ENCODE data around the gene ACOT13.
A peak's percentile ranks its signal among the peaks of the same experiment; 100 is the strongest.
"Not testable (repeated sequence)": the region's sequence is repeated elsewhere in the genome, so short reads cannot be mapped to it uniquely, and the experiment has no call there.

The ACOT13 gene

DNA sequence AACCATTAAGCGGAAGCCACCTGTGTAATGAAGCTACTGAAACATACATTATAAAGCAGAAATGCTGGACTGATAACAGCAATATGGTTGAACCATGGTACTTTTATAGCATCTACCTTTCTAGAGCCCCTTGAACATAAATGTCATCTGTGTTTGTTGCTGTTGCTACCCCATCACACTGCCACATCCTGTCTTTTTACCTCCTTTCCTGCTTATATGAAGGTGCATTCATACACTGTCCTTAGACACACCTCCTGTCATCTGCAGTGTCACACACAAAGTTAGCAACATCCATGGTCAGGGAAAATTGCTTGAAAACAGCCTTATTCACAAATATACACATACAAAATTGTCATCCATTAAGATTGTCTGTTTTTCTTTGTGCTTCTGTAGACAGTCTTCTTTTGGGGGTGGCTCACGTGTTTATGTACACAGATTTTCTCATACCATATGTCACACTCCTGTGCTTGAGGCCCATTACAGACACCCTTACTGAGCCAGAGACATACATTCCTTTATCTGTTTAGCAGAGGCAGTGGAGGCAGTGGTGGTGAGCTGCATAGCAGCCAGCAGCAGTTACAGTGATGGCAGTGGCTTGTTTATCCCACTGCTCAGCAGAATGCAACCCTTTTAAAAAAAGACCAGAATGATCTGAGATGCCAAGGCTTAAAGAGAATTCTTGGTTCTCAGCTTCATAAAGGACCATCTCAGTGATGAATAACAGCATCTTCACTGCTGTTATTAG, 26.1 kb downstream of the ACOT13 start:
- DNase-seq: no peak

DNA sequence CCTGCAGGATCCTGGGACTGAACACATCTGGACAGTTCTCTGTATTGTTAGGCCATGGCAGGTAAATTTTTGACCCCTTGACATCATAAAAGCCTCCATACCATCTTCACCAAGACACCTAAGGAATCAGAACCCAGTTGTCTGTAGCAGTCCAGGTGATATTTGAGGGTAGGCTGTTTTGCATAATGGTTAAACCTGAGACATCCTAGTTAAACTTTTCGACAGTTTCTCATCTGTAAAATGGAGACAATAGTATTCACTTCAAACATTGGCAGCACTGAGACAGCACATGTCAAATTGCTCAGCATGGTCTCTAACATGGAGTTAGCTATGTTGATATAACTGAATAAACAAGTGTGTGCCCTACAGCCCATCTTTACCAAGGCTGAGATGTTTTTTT, 27.3 kb downstream of the ACOT13 start:
- no peak for DNase-seq

DNA sequence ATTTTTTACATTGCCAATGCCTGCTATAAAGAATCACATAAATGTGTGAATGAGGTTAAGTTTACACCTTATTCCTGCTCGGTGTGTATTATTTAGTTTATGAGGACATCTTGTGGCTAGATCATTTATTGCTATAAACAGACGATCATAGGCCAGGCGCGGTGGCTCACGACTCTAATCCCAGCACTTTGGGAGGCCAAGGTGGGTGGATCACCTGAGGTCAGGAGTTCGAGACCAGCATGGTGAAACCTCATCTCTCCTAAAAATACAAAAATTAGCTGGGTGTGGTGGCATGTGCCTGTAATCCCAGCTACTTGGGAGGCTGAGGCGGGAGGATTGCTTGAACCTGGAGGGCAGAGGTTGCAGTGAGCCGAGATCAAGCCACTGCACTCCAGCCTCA, 28.8 kb downstream of the ACOT13 start:
- peak; percentile 3 for DNase-seq

DNA sequence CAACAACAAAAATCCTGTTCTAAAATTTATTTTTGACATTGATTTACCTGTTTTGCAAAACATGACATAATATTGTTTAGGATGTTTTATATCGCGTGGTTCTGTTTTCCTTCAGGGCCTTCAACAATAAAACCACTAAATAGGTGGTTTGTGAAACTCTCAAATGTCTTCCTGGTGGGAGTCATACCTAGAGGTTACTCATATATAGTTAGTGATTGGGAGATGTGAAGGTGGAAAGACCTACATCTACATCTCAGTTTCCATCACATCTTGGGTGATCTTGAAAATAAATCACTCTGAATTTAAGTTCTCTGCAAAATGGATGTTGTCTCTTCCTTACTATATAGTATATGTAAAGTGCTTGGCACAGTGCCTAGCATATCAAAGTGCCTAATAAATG, 29.2 kb downstream of the ACOT13 start:
- no peak for DNase-seq

DNA sequence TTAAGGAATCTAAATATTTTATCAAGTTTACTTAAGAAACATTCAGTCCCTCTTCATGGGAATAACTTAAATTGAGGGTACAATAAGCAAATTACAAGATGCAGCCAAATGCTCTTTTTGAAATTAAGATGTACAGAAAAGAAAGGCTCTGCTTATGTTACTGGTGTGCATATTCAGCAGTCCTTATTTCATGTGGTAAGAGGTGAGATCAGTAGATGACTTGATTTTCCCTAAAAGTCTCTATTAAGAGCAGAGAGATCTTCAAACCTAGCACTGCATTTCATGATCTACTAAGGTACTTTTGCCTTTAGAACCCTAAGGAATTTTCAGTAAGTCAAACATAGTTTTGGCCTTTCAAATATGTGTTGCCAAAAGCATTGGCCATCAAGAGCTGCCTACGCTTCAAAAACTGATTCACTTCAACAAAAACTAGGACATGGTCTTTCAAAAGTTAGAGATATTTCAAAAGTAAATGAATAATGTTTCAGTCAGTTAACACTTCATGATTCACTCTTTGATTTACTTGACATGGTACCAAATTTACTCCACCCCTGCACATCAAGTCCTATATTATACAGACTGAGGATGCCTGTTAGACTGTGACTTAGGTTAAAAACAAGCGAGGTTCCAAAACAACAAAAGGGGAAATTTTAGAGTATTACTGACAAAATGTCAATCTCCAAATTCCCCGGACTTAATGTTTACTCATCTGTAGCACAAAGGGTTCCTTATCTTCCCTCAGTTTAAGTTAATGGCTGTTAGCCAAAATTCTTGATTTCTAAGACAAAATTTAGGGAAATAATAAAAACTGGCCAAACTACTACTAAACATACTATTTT, 32.9 kb downstream of the ACOT13 start:
- DNase-seq: no peak

DNA sequence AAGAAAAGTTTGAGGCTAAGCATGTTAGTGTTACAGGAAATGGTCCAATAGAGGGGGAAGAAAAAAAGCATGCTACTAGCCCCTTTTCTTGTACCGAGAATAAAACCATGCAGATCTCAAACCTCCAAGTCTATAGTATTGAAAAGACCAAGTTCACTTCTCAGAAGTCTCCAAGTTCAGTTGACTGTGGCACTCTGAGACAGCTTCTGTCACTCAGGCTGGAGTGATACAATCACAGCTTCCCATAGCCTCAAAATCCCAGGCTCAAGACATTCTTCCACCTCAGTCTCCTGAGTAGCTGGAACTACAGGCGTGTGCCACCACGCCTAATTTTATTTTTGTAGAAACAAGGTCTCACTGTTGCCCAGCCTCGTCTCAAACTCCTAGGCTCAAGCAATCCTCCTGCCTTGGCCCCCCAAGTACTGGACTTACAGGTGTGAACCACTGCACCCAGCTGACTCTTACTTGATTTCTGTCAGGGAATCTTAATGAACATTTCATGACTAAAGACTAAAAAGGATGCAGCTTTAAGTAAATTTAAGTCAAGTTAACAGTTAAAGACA, 35.9 kb downstream of the ACOT13 start:
- no peak for DNase-seq

DNA sequence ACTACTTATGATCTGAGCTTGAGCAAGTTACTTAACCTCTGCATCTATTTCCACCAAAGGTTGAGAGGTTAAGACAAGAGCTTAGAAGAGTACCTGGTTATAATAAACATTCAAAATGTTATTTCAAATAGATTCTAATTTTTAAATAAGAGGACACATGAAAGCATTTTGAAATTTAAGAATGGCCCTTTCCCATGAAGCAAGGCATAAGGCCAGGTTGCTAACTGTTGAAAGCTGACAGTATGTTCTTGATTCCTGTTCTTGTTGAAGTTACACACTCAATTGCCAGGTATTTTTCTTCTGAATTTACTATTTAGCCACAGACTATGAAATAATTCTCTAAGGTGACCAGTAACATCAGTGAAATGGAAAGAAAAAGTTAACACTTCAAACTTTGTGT, 37.6 kb downstream of the ACOT13 start:
- no peak for DNase-seq

DNA sequence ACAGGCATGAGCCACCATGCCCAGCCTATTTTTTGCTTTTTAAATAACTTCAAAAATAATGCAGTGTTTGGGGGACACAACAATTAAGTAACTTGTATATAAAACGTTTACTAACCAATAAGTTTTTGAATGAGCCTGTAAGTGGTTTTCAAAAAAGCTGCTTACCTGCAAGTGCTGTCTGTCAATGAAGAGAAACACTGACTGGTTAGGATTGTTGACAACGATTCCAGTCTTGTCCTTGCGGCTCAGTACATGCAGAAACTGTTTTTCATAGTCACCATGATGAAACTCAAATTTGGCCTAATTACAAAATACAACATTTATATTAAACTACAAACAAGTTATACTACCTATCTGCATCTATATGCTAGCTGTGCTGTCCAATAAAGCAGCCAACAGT, 41.7 kb downstream of the ACOT13 start:
- DNase-seq: no peak

DNA sequence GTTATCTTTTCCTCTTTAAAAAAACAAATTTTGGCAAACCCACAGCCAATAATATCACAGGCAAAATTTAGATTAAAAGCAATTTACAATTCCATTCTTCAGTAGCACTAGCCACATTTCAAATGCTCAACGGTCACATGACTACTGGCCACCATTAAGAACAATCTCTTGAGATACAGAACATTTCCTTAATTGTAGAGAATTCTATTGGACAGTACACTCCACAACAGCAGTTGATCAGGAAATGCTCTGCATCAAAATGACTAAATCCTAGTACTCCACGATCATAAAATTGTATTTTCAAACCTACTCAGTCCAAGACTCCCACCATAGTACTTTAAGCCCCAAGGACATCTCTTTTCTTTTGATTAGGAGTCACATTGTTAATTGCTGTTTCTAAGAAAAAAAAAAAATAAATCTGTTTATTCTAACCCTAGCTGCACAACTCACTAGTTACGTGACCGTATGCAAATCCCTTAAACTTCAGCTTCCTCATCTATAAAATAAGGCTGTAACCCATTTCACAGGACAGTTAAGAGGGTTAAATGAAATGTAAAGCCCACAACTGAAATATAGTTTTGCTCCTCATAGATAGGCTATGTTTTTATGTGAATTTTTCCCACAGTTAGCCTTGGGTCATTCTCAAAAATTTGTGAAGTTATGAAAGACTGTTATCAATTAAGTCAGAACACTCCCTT, 42.3 kb downstream of the ACOT13 start:
- no peak for DNase-seq

DNA sequence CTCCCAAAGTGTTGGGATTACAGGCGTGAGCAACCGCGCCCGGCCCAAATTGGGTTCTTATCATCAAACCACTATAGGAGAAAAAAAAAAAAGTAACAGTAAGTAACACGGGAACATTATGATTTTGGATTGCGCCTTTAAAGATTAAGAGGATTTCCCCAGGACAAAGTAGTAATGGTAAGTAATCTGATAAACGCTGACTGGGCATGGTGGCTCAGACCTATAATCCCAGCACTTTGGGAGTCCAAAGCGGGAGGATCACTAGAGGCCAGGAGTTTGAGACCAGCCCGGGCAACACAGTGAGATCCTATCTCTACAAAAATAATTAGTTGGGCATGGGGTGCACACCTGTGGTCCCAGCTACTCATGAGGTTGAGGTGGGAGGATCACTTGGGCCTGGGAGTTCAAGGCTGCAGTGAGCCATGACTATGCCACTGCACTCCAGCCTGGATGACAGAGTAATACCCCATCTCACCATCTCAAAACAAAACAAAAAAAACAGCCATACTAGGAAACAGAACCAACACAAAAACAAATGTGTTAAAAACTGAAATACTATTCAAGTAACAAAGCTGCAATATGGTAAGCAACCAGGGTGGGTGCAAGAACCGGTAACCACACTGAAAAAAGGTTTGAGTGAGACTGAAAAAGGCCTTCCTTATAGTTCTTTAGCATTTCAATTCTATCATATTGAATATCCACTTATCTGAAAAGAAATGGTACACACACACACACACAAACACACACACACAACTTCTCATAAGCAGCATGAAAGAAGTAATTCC, 43.8 kb downstream of the ACOT13 start:
- no peak for DNase-seq

DNA sequence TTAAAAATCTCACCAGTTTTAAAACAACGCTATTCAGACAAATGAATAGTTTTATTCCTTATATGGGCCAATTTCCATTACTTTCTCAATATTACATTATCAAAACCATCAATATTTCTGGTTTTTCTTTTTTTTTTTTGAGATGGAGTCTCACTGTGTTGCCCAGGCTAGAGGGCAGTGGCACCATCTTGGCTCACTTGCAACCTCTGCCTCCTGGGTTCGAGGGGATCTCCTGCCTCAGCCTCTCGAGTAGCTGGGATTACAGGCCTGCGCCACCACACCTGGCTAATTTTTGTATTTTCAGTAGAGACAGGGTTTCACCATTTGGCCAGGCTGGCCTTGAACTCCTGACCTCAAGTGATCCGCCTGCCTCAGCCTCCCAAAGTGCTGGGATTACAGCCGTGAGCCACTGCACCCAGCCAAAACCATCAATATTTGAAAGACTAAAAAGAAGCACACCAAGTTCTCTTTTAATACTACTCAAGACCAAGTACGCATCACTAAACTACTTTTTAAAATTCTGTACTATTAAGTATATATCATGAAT, 49.8 kb downstream of the ACOT13 start:
- not testable (repeated sequence) for DNase-seq

DNA sequence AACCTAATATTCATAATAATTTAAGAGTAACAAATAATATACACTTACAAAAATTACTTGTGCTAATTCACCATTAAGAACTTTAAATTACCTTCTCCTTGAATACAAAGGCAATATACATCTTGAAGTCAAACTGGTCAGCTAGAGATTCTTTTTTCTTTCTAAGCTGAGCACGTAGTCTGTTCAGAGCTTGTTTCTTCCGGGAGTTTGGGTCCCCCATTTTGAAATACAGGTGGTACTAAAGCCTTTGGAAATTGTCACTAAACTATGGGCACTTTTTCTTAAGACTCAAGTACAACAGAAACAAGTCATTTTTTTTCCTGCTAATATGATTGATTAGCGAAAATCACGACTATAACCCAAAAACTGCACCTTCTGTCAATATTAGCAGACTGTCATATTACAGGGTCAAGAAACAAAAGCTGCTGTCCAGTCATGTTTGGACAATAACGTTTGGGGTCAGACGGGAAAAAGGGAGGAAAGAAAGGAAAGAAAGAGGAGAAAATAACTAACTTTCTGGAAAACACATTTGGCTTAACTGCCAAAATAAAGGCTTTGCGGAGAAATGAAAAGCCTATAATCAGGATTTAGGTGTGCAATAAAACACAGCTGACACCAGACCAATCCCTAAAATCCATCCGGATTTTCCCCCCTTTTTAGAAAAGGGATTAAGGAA, 51.7 kb downstream of the ACOT13 start:
- no peak for DNase-seq

DNA sequence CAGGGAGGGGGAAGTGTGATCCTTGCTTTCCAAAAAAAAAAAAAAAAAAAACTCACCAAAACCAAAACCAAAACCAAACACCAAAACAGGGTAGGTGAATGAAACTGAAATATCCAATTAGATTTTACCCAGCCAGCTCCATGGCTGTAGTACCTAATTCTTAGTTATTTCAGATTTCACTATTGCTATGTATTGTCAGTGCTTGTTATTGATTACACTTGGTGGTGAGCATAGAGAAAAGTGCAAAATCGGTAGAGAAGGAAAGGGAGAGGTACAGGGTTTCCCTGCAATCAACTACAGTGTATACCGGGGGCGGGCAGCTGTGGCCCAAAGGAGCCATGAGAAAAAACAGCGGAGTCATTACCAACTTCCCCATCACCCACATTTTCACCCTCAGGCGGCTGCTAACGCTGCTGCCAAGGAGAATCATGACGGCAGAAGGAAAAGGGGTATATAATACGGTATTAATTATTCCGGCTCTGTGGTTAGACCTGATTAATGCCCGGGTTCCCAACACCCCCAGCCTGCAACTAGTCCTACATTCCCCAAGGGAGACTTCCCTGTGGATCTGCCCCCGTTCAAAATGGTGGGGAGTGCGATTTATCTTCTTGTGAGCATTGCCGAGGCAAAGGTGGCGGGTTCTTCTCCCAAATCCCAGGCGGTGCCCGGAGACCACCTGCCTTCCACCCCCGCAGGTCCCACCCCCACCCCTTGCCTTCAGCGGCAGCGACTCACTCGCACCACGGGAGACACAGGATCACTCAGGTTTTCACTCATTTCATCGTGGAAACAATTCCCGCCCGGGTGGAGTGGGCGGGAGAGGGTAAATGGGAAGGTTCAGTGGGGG, 52.5 kb downstream of the ACOT13 start, which contains the start of gene C6orf62:
Gene C6orf62 (minus strand): TSS at position 30 of the 847 bp plus-strand sequence. CDS start 486 bp downstream, outside the sequence.
- DNase-seq: peak; percentile 39

DNA sequence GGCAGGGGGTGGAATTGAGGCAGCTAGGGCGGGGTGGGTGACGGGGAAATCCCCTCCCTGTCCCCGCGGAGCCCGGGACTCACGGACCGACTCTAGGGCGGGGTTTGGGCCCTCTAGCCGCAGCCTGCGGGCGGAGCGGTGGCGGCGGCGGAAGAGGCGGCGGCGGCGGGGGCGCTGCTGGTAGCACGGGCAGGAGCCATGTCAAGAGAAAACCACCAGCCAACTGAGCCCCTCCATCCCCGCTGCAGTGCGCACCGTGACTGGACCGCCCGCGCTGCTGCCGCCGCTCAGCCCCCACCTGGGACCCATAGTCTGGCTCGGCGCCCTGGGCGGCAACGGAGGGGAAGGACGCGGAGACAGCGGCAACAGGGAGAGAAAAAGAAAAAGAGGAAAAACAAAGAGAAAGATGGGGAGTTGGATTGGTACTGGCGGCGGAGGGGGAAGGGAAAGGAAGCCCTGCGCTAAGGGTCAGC, 53.3 kb downstream of the ACOT13 start:
- DNase-seq: no peak

DNA sequence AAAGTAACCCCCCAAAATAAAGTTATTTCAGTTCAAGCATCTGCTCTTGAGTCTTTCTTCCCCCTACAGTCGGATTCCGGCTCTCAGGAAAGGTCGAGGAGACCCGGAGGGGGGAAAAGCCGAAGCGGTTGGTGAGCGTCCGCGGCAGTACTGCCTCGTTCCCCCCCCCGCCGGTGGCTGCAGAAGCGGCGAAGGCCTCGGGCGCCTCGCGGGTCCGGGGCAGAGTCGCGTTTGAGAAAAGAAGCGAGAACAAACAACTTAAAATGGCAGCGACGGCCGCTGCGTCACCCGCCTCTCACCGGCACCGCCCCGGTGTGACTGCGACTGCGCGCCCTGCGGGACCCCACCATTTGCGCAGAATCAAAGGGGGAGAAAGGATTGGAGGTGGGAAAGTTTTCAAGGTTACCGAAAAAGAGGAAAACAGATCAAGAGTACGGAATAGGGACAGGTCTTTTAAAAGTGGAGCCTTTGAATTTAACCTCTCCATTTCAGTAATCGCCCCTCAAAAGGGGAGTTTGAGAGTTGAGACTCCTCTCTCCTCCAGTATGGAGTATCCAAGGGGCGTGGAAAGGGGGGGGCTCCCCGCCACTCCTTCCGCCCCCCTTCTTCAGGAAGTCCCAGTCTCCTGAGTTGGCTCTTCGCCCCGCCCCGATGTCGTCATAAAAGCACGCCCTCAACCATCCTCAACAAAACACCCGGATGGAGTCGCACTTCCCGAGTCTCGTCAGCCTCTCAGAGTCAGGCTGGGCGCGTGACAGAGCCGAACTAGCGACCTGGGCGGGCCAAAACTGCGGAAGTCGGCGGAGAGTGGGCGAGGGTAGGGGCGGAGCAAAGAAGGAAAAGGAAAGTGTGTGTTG, 54.0 kb downstream of the ACOT13 start:
- peak; percentile 99 for DNase-seq

DNA sequence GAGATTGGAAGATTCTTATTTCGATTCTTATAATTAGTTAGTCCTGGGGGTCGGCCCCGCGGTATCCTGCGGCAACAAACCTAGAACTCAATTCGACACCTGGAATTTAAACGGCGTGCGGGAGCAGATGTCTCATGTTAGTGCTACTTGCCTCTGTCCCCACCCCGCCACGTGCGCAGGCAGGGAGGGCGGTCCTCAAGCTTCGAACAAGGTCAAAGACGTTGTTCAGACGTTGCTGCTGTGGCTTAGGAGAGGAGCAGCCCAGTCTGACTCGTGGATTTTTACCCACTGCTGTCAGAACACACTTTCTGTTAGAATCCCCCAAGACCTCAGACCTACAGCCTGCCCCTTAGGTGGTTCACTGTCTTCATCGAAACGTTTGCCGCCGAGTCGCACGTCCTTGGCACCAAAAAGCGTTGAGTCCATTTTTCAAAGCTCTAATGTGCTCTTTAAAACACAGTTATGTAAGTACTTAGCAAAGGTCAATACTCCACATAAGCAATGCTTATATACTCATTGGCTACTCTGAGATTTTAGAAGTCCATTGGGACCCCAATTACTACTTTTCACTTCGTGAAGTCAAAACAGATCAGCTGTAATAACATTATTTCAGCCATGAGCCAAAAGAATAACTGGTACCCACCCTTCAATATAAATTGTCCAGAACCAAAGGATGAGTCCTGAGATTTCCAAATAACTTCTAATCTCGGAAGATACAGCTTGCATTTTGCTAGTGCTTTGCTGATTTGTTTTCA, 54.8 kb downstream of the ACOT13 start:
- DNase-seq: peak; percentile 93

DNA sequence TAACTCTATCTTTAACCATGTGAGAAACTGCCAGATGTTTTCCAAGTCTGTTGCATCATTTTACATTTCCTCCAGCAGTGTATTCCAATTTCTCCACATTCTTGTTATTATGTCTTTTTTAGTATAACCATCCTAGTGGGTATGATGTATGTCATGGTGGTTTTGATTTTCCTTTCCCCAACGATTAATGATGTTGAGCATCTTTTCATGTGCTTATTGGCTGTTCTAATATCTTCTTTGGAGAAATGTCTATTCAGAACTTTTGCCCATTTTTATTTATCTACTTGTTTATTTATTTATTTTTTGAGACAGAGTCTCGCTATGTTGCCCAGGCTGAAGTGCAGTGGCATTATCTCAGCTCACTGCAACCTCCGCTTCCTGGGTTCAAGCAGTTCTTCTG, 56.4 kb downstream of the ACOT13 start:
- no peak for DNase-seq

DNA sequence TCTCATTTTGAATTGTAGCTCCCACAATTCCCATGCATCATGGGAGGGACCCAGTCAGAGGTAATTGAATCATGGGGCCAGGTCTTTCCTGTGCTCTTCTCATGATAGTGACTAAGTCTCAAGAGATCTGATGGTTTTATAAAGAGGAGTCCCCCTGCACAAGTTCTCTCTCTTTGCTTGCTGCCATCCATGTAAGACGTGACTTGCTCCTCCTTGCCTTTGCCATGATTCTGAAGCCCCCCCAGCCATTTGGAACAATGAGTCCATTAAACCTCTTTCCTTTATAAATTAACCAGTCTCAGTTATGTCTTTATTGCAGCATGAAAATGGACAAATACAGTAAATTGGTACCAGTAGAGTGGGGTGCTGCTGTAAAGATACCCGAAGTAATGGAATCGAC, 63.8 kb downstream of the ACOT13 start:
- DNase-seq: not testable (repeated sequence)
